ENCODE measurements around the gene MDM1.

GRCh38 chr12:68356060-68356695 is 24.0 kb upstream of the MDM1 start:
- TF ChIP-seq CTCF (IDR thresholded peaks at IDR 0.05; ENCODE audit: poor library complexity), result no peak
- TF ChIP-seq EZH2phosphoT487 (IDR thresholded peaks at IDR 0.05; ENCODE audit: low read depth, severe bottlenecking, unreplicated experiment), result no peak

Data from hepatocyte (in vitro differentiated cells).